Caco-2 (cell line): ENCODE results near the gene PALM3. TPM values are rescaled to one million over a fixed set of nuclear protein-coding genes. Genes with fewer than 3 reads are reported as not detected.

Experiments used
- BruUV-seq: library from RNA; stranded (reverse); fragments of 400-500 nt; replicated peaks from 2 replicates; lab custom pipeline; 2021; lab: Mats Ljungman, UMichigan
- CTCF ChIA-PET: fragments of 300-600 bp; sonication (Branson Sonifier 250); formaldehyde crosslinking; loops from one replicate; lab custom pipeline; 2022; ENCODE audit warnings: antibody characterized with exemption; lab: Charles Lee
- POLR2A ChIA-PET: fragments of 300-600 bp; sonication (Branson Sonifier 250); formaldehyde crosslinking; loops from one replicate; lab custom pipeline; 2022; ENCODE audit warnings: antibody characterized with exemption; lab: Charles Lee
- DNase-seq, 2 experiments: peaks; one replicate each; pipeline versions ENCODE4 v3.0.0 to v3.0.0-alpha.2; 2020 to 2022
- H3K27me3 ChIP-seq: replicated peaks from 2 replicates; pipeline ENCODE4 v1.6.0; 2011; ENCODE audit warnings: low read length; ENCODE audit not compliant: control insufficient read depth, insufficient read depth
- H3K36me3 ChIP-seq: 2 replicates; pipeline ENCODE4 v1.5.1; 2011; ENCODE audit warnings: low read length; ENCODE audit not compliant: control insufficient read depth, insufficient read depth
- H3K4me1 ChIP-seq: fragments of 250-450 bp; sonication (Bioruptor Pico); 2 replicates; pipeline ENCODE4 v1.5.1; 2020; ENCODE audit warnings: mild to moderate bottlenecking
- H3K4me3 ChIP-seq: 2 replicates; pipeline ENCODE4 v1.5.1; 2011; ENCODE audit warnings: low read depth, mild to moderate bottlenecking, control low read depth, low read length
- H3K9me3 ChIP-seq: fragments of 250-450 bp; sonication (Bioruptor Pico); 2 replicates; pipeline ENCODE4 v1.5.1; 2020; ENCODE audit warnings: mild to moderate bottlenecking, moderate library complexity
- H3K27ac Mint-ChIP-seq: one replicate; pipeline ENCODE4 v1.8.0; 2022; ENCODE audit warnings: mixed read lengths; ENCODE audit not compliant: unreplicated experiment
- H3K27me3 Mint-ChIP-seq: one replicate; pipeline ENCODE4 v1.8.0; 2022; ENCODE audit warnings: mixed read lengths; ENCODE audit not compliant: insufficient read depth, unreplicated experiment
- H3K36me3 Mint-ChIP-seq: one replicate; pipeline ENCODE4 v1.8.0; 2022; ENCODE audit warnings: mild to moderate bottlenecking, mixed read lengths; ENCODE audit not compliant: insufficient read depth, unreplicated experiment
- H3K4me1 Mint-ChIP-seq: one replicate; pipeline ENCODE4 v1.8.0; 2022; ENCODE audit warnings: low read depth, mixed read lengths; ENCODE audit not compliant: unreplicated experiment
- H3K4me3 Mint-ChIP-seq: one replicate; pipeline ENCODE4 v1.8.0; 2022; ENCODE audit warnings: mild to moderate bottlenecking, moderate library complexity, mixed read lengths; ENCODE audit not compliant: unreplicated experiment
- H3K9me3 Mint-ChIP-seq: one replicate; pipeline ENCODE4 v1.8.0; 2022; ENCODE audit warnings: mixed read lengths; ENCODE audit not compliant: unreplicated experiment
- CTCF ChIP-seq, 2 experiments: fragments of 200-600 bp in 1 of 2; IDR thresholded peaks; 1 replicate in 1 of 2; 2 replicates in 1 of 2; pipeline versions ENCODE4 v1.5.1 to v1.8.0; 2011 to 2022; ENCODE audit warnings: antibody characterized with exemption in 1 of 2, control low read depth in 1 of 2, inconsistent platforms in 1 of 2, low read depth in 1 of 2, low read length in 1 of 2, mild to moderate bottlenecking in 1 of 2, moderate library complexity in 1 of 2; ENCODE audit not compliant: insufficient read depth in 1 of 2, severe bottlenecking in 1 of 2, unreplicated experiment in 1 of 2
- intact Hi-C: fragments of 100-400 bp; cut with micrococcal nuclease; formaldehyde crosslinking; loops from one replicate; pipeline ENCODE4 v1.10.0; 2022; ENCODE audit not compliant: unreplicated experiment
- total RNA-seq: library from RNA; stranded (reverse); gene quantifications from 2 replicates; pipeline ENCODE4 v1.2.3, GENCODE V29; 2022

Gene PALM3
- total RNA-seq, 1 experiment from 2014 or later: 25.9 TPM

- BruUV-seq: TSS peak; percentile 42
- Histone ChIP-seq H3K4me3 (peak overlapping the region; percentile 59), H3K4me1 (no peaks in the 10 kb centered on the region), H3K9me3 (peaks cover 7% of the 10 kb centered on the region; the same call in 1 of the 2 replicates), H3K27me3 (no peaks in the 10 kb centered on the region), H3K36me3 (no peaks in the 10 kb centered on the region)
- H3K36me3 Mint-ChIP-seq: peaks cover 38% of the 10 kb centered on the region
- ChIA-PET CTCF (interaction anchor here (0.7 to 1.2 kb wide), 2 partner anchors 45 to 189 kb away, joined by 3 to 5 read pairs; partner anchors contain the start of gene ASF1B), POLR2A (no interaction called here)
- DNase-seq: peak in 1 of 2 experiments; percentile 30
- H3K9me3 Mint-ChIP-seq: no peaks in the 10 kb centered on the region
- peak overlapping the region; percentile 78 for H3K27ac Mint-ChIP-seq
- H3K27me3 Mint-ChIP-seq: no peaks in the 10 kb centered on the region
- intact Hi-C loops: no loop called here
- H3K4me3 Mint-ChIP-seq: peak overlapping the region; percentile 76
- H3K4me1 Mint-ChIP-seq: peaks cover 14% of the 10 kb centered on the region
- peak in 1 of 2 experiments; percentile 5 for TF ChIP-seq CTCF (IDR thresholded peaks at IDR 0.05; ENCODE audit: insufficient read depth in 1 of 2, low read depth in 1 of 2, low read length in 1 of 2, severe bottlenecking in 1 of 2, unreplicated experiment in 1 of 2)
These were observed 30.1 kb upstream of the PALM3 start for GRCh38 chr19:14091813-14092462.

- Mint-ChIP-seq H3K4me1 (peaks cover 14% of the 10 kb centered on the region), H3K9me3 (no peaks in the 10 kb centered on the region), H3K4me3 (peak overlapping the region; percentile 76), H3K27ac (peak overlapping the region; percentile 78), H3K27me3 (no peaks in the 10 kb centered on the region), H3K36me3 (peaks cover 38% of the 10 kb centered on the region)
- Histone ChIP-seq H3K36me3 (no peaks in the 10 kb centered on the region), H3K4me1 (no peaks in the 10 kb centered on the region), H3K27me3 (no peaks in the 10 kb centered on the region), H3K9me3 (peaks cover 7% of the 10 kb centered on the region; the same call in 1 of the 2 replicates), H3K4me3 (peak overlapping the region; percentile 59)
- intact Hi-C loops: no loop called here
- ChIA-PET CTCF (interaction anchor here (1.2 kb wide), 1 partner anchor 45 kb away, joined by 5 read pairs; the partner anchor contains the start of gene ASF1B), POLR2A (no interaction called here)
- TSS peak; percentile 84 for BruUV-seq
- DNase-seq: peak; percentile 80 to 83
- peak in 1 of 2 experiments; percentile 50 for TF ChIP-seq CTCF (IDR thresholded peaks at IDR 0.05; ENCODE audit: insufficient read depth in 1 of 2, low read depth in 1 of 2, low read length in 1 of 2, severe bottlenecking in 1 of 2, unreplicated experiment in 1 of 2)
These were observed 29.4 kb upstream of the PALM3 start for GRCh38 chr19:14091081-14091812.

- Histone ChIP-seq H3K9me3 (peaks cover 7% of the 10 kb centered on the region; the same call in 1 of the 2 replicates), H3K36me3 (no peaks in the 10 kb centered on the region), H3K4me3 (peak within 1 kb of the TSS; percentile 63), H3K4me1 (no peaks in the 10 kb centered on the region), H3K27me3 (no peaks in the 10 kb centered on the region)
- CTCF ChIA-PET: interaction anchor here (0.8 kb wide), 1 partner anchor 46 kb away, joined by 7 read pairs; the partner anchor contains the start of gene ASF1B
- Mint-ChIP-seq H3K4me3 (peak within 1 kb of the TSS; percentile 76), H3K36me3 (peaks cover 38% of the 10 kb centered on the region), H3K27me3 (no peaks in the 10 kb centered on the region), H3K27ac (peak within 1 kb of the TSS; percentile 78), H3K9me3 (no peaks in the 10 kb centered on the region), H3K4me1 (peaks cover 14% of the 10 kb centered on the region)
- no peak for TF ChIP-seq CTCF (IDR thresholded peaks at IDR 0.05; ENCODE audit: insufficient read depth in 1 of 2, low read depth in 1 of 2, low read length in 1 of 2, severe bottlenecking in 1 of 2, unreplicated experiment in 1 of 2)
- BruUV-seq: no TSS peak
- peak; percentile 80 to 90 for DNase-seq
- intact Hi-C loops: no loop called here
- POLR2A ChIA-PET: no interaction called here
These were observed 28.7 kb upstream of the PALM3 start, which contains the start of gene SAMD1 for GRCh38 chr19:14090509-14091080. Gene SAMD1, minus strand, starts transcription at chr19:14090751.
